Measurements from ENCODE around the gene LRMDA. TPM values are rescaled to one million over a fixed set of nuclear protein-coding genes. Genes with fewer than 3 reads are reported as not detected.

The LRMDA gene
- total and polyA plus RNA-seq, 2 donors (not counting 1 experiment from before 2014, with no cell fraction given): 0.12 TPM; not detected in 1

GRCh38 chr10:76191336-76191735, 759.9 kb downstream of the LRMDA start:
- ATAC-seq (ENCODE audit: low read depth): no peak
- ChIA-PET CTCF (no interaction called here), POLR2A (no interaction called here)
- TF ChIP-seq EZH2 (IDR thresholded peaks at IDR 0.05; ENCODE audit: borderline replicate concordance, insufficient read depth, low read depth, low read length, poor library complexity, severe bottlenecking): no peak
- no peak for TF ChIP-seq CTCF (IDR thresholded peaks at IDR 0.05)
- H3K4me2 ChIP-seq (replicated peaks; ENCODE audit: low read depth, low read length, poor library complexity, severe bottlenecking): no peak overlapping the region
- H3K27me3 ChIP-seq (replicated peaks in 1 of 4; ENCODE audit: control extremely low read depth in 1 of 4, control insufficient read depth in 3 of 4, insufficient read depth in 4 of 4, low read length in 3 of 4): no peaks in the 10 kb centered on the region
- no peaks in the 10 kb centered on the region for H3K9me3 Mint-ChIP-seq (ENCODE audit: insufficient read depth)
- H3K9me3 ChIP-seq (ENCODE audit: control extremely low read depth in 1 of 3, control insufficient read depth in 2 of 3, insufficient read depth in 1 of 3, low read length in 2 of 3): no peaks in the 10 kb centered on the region
- H3K27ac ChIP-seq (ENCODE audit: low read length in 2 of 2): no peak overlapping the region
- H3K9ac ChIP-seq (ENCODE audit: low read length): no peak overlapping the region
- H3K4me1 ChIP-seq (ENCODE audit: control insufficient read depth in 2 of 2, insufficient read depth in 2 of 2, low read length in 2 of 2): no peaks in the 10 kb centered on the region
- no peaks in the 10 kb centered on the region for H3K36me3 ChIP-seq (replicated peaks in 1 of 2; ENCODE audit: control extremely low read depth in 1 of 2, control insufficient read depth in 1 of 2, extremely low read depth in 1 of 2, insufficient read depth in 2 of 2, low read length in 1 of 2)
- H3K27me3 Mint-ChIP-seq: no peaks in the 10 kb centered on the region
- no peak overlapping the region for H3K4me3 Mint-ChIP-seq
- DNase-seq: no peak
- no CpG with 5 or more reads among the region's 1 CpG for WGBS (ENCODE audit: insufficient coverage)
- no peak overlapping the region for H3K4me3 ChIP-seq (ENCODE audit: control extremely low read depth in 1 of 5, extremely low read depth in 1 of 5, insufficient read depth in 1 of 5, low read depth in 2 of 5, low read length in 4 of 5)
- H3K4me1 Mint-ChIP-seq: no peaks in the 10 kb centered on the region
- no peak overlapping the region for H2AFZ ChIP-seq (ENCODE audit: insufficient read depth, low read depth, low read length, poor library complexity, severe bottlenecking)
- H4K20me1 ChIP-seq (ENCODE audit: control insufficient read depth, insufficient read depth, low read length, poor library complexity, severe bottlenecking): no peaks in the 10 kb centered on the region
- no peaks in the 10 kb centered on the region for H3K79me2 ChIP-seq (ENCODE audit: control insufficient read depth, insufficient read depth, low read length)
- intact Hi-C loops (cut with micrococcal nuclease): no loop called here
- no peak overlapping the region for H3K27ac Mint-ChIP-seq

DNA sequence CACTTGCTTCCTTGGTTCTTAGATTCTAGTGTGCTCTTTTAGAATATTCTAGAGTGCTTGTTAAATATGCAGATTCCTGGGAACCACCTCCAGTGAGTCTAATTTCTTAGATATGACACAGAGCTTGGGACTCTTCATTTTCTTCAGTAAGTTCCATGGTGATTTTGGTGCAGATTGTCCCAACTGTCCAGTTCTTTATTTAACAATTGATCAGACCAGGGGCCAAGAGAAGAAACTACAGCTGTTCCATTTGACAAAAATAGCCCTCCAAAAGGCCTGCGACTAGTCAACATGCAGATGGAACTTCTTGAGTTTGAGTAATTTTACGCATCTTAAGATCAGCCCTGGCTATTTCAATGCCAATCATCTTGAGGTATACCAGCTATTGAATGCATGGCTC, 760.7 kb downstream of the LRMDA start:
- Mint-ChIP-seq H3K27me3 (no peaks in the 10 kb centered on the region), H3K27ac (no peak overlapping the region), H3K9me3 (ENCODE audit: insufficient read depth) (no peaks in the 10 kb centered on the region), H3K4me1 (no peaks in the 10 kb centered on the region), H3K4me3 (no peak overlapping the region)
- H3K4me1 ChIP-seq (ENCODE audit: control insufficient read depth in 2 of 2, insufficient read depth in 2 of 2, low read length in 2 of 2): no peaks in the 10 kb centered on the region
- ChIA-PET POLR2A (no interaction called here), CTCF (no interaction called here)
- H3K27me3 ChIP-seq (replicated peaks in 1 of 4; ENCODE audit: control extremely low read depth in 1 of 4, control insufficient read depth in 3 of 4, insufficient read depth in 4 of 4, low read length in 3 of 4): no peaks in the 10 kb centered on the region
- no peak for TF ChIP-seq CTCF (IDR thresholded peaks at IDR 0.05)
- TF ChIP-seq EZH2 (IDR thresholded peaks at IDR 0.05; ENCODE audit: borderline replicate concordance, insufficient read depth, low read depth, low read length, poor library complexity, severe bottlenecking): no peak
- no peaks in the 10 kb centered on the region for H4K20me1 ChIP-seq (ENCODE audit: control insufficient read depth, insufficient read depth, low read length, poor library complexity, severe bottlenecking)
- no peak overlapping the region for H3K4me2 ChIP-seq (replicated peaks; ENCODE audit: low read depth, low read length, poor library complexity, severe bottlenecking)
- no peak overlapping the region for H3K9ac ChIP-seq (ENCODE audit: low read length)
- DNase-seq (no peak), ATAC-seq (ENCODE audit: low read depth) (no peak)
- H3K79me2 ChIP-seq (ENCODE audit: control insufficient read depth, insufficient read depth, low read length): no peaks in the 10 kb centered on the region
- H3K9me3 ChIP-seq (ENCODE audit: control extremely low read depth in 1 of 3, control insufficient read depth in 2 of 3, insufficient read depth in 1 of 3, low read length in 2 of 3): no peaks in the 10 kb centered on the region
- intact Hi-C loops (cut with micrococcal nuclease): no loop called here
- no peak overlapping the region for H2AFZ ChIP-seq (ENCODE audit: insufficient read depth, low read depth, low read length, poor library complexity, severe bottlenecking)
- H3K27ac ChIP-seq (ENCODE audit: low read length in 2 of 2): no peak overlapping the region
- WGBS (ENCODE audit: insufficient coverage): 100% methylated on average over 1 of the region's 2 CpGs
- no peak overlapping the region for H3K4me3 ChIP-seq (ENCODE audit: control extremely low read depth in 1 of 5, extremely low read depth in 1 of 5, insufficient read depth in 1 of 5, low read depth in 2 of 5, low read length in 4 of 5)
- no peaks in the 10 kb centered on the region for H3K36me3 ChIP-seq (replicated peaks in 1 of 2; ENCODE audit: control extremely low read depth in 1 of 2, control insufficient read depth in 1 of 2, extremely low read depth in 1 of 2, insufficient read depth in 2 of 2, low read length in 1 of 2)
